Lung (tissue), 12 donors: Measurements from ENCODE around the gene KIDINS220. TPM values are rescaled to one million over a fixed set of nuclear protein-coding genes. Genes with fewer than 3 reads are reported as not detected.

Experiments
- ATAC-seq: fragments of 200-7000 bp; cut with Tn5 transposase; one replicate; pipeline ENCODE4 v1.9.1; 2020; ENCODE audit warnings: moderate number of reproducible peaks; ENCODE audit not compliant: insufficient read depth, low FRiP score
- DNase-seq, 3 donors: peaks; one replicate each; pipeline ENCODE4 v3.0.0-alpha.2; 2013 to 2017
- H3K27ac ChIP-seq, 2 donors: one replicate each; pipeline ENCODE4 v1.5.1; 2013; ENCODE audit warnings: mild to moderate bottlenecking in 2 of 2, moderate library complexity in 2 of 2, control low read depth in 1 of 2, inconsistent platforms in 1 of 2, low read depth in 1 of 2, low read length in 1 of 2
- H3K27me3 ChIP-seq, 3 donors: one replicate each; pipeline ENCODE4 v1.5.1; 2013; ENCODE audit warnings: low read length in 2 of 3; ENCODE audit not compliant: control insufficient read depth in 3 of 3, insufficient read depth in 3 of 3
- H3K36me3 ChIP-seq, 4 donors: one replicate each; pipeline ENCODE4 v1.5.1; 2013; ENCODE audit warnings: low read length in 4 of 4, mild to moderate bottlenecking in 1 of 4, moderate library complexity in 1 of 4; ENCODE audit not compliant: control insufficient read depth in 4 of 4, insufficient read depth in 4 of 4
- H3K4me1 ChIP-seq, 5 donors: one replicate each; pipeline ENCODE4 v1.5.1; 2013; ENCODE audit warnings: low read length in 5 of 5, mild to moderate bottlenecking in 2 of 5, moderate library complexity in 1 of 5; ENCODE audit not compliant: control insufficient read depth in 5 of 5, insufficient read depth in 5 of 5
- H3K4me3 ChIP-seq: one replicate; pipeline ENCODE4 v1.5.1; 2013; ENCODE audit warnings: mild to moderate bottlenecking, control low read depth, moderate library complexity
- H3K9ac ChIP-seq, 2 donors: one replicate each; pipeline ENCODE4 v1.5.1; 2013; ENCODE audit warnings: low read length in 2 of 2, control low read depth in 1 of 2; ENCODE audit not compliant: insufficient read depth in 1 of 2
- H3K9me3 ChIP-seq, 4 donors: one replicate each; pipeline ENCODE4 v1.5.1; 2013; ENCODE audit warnings: low read length in 3 of 4, mild to moderate bottlenecking in 1 of 4, moderate library complexity in 1 of 4; ENCODE audit not compliant: control insufficient read depth in 4 of 4, insufficient read depth in 3 of 4
- CTCF ChIP-seq: IDR thresholded peaks from 2 replicates; pipeline ENCODE4 v1.5.1; 2012; ENCODE audit warnings: mild to moderate bottlenecking; ENCODE audit errors: control extremely low read depth, extremely low read depth
- WGBS, 2 donors: extraction: QIAGEN DNeasy Blood & Tissue Kit; methylation state at CpG; one replicate each; pipeline ENCODE4 v1.1.7; 2013; 5-methylcytosine and 5-hydroxymethylcytosine counted together
- polyA plus RNA-seq, 2 donors: library from polyadenylated mRNA; stranded (reverse); fragments of 200-250 nt; gene quantifications; one replicate each; pipeline ENCODE4 v1.2.1, GENCODE V29; 2013
- total RNA-seq, 2 donors: library from RNA; depleted of rRNA in 1 of 2; stranded (reverse); fragments of >200 nt in 1 of 2; gene quantifications; one replicate each; pipeline ENCODE4 v1.2.1, GENCODE V29; 2014 to 2021
- donor health status: control.
- donor health status: control.
- donor health status: Bipolar disorder and iron deficiency.
- donor health status: healthy.
- donor health status: DM: yes; HTN: yes; CAD: no.

Gene KIDINS220
- total and polyA plus RNA-seq, 4 donors = 16.2 to 211 (median 36.4) TPM

DNA sequence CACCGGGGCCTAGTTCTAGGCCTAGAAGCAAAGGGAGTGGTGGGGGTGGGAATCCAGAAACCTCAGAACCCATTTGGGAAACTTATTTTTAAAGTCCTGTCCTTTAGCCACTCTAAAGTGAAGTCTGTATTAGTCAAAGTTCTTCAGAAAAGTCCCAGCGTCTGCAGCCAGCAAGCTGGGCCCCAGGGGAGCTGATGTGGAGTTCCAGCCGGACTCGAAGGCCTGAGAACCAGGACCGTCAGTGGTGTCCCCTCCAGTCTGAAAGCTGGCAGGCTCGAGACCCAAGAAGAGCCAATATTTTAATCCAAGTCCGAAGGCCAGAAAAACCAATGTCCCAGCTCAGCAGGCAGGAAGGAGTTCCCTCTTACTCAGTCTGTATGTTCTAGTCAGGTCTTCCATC is 123.1 kb downstream of the KIDINS220 start:
- Histone ChIP-seq H3K36me3 (no peaks in the 10 kb centered on the region), H3K27ac (no peak overlapping the region), H3K27me3 (no peaks in the 10 kb centered on the region), H3K9ac (no peak overlapping the region), H3K4me1 (no peaks in the 10 kb centered on the region), H3K9me3 (no peaks in the 10 kb centered on the region), H3K4me3 (no peak overlapping the region)
- ATAC-seq = no peak
- DNase-seq = no peak
- no peak for TF ChIP-seq CTCF
- WGBS, 2 donors = 88 to 95% methylated on average over 7 of the region's 7 CpGs

DNA sequence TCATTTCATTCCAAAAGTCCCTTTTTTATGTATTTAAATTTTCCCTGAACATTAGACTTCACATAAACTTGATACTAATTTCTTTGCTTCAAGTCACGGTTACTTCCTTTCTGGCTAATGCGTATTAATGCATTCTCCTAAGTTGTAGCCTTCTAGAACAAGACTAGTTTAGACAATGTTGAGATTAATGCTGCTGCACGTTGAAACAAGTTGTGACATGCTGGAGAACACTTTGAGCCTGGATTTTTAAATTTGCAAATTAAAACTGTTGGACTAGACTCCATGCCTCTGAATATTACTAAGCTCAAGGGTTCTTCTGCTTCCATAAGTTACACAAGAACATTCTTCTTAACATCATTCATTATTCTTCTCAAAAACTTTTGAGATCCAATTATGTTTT is 126.5 kb downstream of the KIDINS220 start:
- H3K27me3 ChIP-seq = no peaks in the 10 kb centered on the region
- WGBS, 2 donors = 78 to 82% methylated on average over 3 of the region's 3 CpGs
- no peak for TF ChIP-seq CTCF
- H3K4me1 ChIP-seq = no peaks in the 10 kb centered on the region
- no peaks in the 10 kb centered on the region for H3K36me3 ChIP-seq
- H3K9me3 ChIP-seq = no peaks in the 10 kb centered on the region
- no peak overlapping the region for H3K27ac ChIP-seq
- ATAC-seq = no peak
- H3K4me3 ChIP-seq = no peak overlapping the region
- H3K9ac ChIP-seq = no peak overlapping the region
- no peak for DNase-seq

GRCh38 chr2:8709611-8710010 is 127.8 kb downstream of the KIDINS220 start:
- WGBS, 2 donors = 89 to 90% methylated on average over 14 of the region's 14 CpGs
- Histone ChIP-seq H3K4me1 (no peaks in the 10 kb centered on the region), H3K36me3 (no peaks in the 10 kb centered on the region), H3K4me3 (no peak overlapping the region), H3K9me3 (no peaks in the 10 kb centered on the region), H3K27me3 (no peaks in the 10 kb centered on the region), H3K27ac (no peak overlapping the region), H3K9ac (no peak overlapping the region)
- no peak for TF ChIP-seq CTCF
- no peak for ATAC-seq
- DNase-seq = no peak

- DNase-seq = no peak
- Histone ChIP-seq H3K36me3 (no peaks in the 10 kb centered on the region), H3K4me1 (no peaks in the 10 kb centered on the region), H3K9me3 (no peaks in the 10 kb centered on the region), H3K4me3 (no peak overlapping the region), H3K9ac (no peak overlapping the region), H3K27me3 (no peaks in the 10 kb centered on the region), H3K27ac (no peak overlapping the region)
- no peak for TF ChIP-seq CTCF
- 69 to 85% methylated on average over 3 of the region's 3 CpGs for WGBS, 2 donors
- no peak for ATAC-seq
These were observed 132.5 kb downstream of the KIDINS220 start for GRCh38 chr2:8704906-8705305.
